GM21515 (cell line): Measurements from ENCODE around the gene HOXC12.

ENCODE experiments used
- ATAC-seq: cut with Tn5 transposase; IDR thresholded peaks from one replicate; pipeline ENCODE4 v1.9.1; 2021; ENCODE audit not compliant: unreplicated experiment

Gene HOXC12

DNA sequence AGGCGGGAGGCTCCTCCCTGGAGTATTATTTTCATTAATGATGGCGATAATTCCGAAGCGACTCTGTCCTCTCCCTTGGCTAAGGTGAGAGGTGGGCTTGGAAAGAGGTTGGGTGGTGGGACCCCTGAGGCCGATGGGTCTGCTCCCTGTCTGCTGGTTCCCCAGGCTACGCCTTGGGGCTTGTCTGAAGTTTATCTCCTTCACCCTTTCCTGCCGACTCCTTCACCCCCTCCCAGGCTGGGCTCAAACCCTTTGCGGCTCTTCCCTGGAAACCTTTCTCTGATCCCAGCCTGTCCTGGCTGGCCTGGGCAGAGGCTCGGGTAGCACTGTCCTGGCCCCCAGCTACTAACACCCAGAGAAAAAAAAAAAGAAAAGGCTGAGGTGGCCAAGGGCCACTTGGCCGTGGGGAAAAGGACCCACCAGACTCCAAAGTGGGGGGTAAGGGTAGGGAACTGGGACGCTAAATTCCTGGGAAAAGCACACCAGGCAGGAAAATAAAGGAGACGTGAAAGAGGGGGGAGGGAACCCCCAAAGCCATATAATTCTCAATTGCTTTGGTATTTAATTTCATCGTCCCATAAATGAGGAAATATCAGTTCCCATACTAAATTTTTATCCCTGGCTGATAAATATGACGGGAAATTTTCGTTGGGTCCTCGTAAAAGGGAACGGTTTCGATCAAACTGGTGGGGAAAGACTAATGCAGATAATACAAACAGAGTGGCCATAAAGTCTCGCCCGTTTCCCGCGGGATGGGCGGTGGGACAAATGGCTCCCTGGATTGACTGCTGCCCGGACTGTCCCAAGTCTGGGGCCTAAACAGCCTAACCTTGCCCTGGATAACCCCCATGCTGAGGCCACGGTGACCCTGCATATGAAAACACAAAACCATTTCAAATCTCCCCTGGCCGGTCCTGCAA, 28.2 kb downstream of the HOXC12 start:
- no peak for ATAC-seq

DNA sequence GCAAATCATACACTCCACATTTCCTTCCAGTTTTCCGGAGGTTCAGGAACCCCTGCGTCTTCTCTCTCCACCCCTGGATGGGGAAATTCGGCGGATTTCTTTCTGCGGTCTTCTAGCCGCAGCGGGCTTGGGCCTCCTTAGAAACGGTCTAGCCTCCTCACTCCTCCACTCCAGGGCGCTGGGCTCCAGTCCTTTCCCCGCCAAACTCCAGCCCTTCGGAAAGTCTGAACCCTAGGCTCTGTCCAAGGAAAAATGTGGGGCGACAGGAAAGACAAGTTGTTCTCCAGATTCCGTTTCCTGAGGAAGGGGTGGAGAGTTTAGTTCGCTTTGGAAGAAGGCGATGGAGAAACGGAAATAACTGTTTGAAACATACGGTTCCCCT, 28.9 kb downstream of the HOXC12 start:
- no peak for ATAC-seq

DNA sequence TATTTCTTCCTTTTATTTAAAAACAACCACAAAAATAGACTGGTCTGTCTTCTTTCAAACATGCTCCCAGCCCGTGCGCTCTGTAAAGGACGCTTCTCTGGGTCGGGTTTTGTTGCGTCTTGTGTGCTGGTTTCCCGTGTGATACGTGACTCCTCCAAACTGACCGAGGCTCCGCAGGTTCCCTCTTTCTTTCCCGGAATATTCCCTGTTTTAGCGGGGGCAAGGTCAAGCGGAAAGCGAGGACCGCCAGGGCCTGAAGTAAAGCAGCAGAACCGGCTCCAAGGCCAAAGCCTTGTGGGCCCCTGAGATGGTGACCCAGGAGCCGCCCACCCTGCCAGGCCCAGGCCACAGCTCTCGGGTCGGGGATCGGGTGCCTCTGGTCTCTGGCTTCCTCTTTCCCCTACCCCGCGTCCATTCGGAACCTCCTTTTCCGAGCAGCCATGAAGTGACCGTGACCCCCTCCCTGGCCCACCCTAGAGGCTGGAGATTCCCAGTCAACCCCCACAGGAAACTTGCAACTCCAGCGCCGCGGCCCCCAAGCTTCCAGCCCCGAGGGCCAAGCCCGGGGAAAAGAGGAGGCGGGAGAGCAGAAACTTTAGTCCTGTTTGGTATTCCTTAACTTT, 29.4 kb downstream of the HOXC12 start:
- ATAC-seq: no peak

- no peak for ATAC-seq
These were observed 30.4 kb downstream of the HOXC12 start, which contains the start of gene HOXC10 for GRCh38 chr12:53984901-53985691. TSS of gene HOXC10 (plus strand) at chr12:53985146. CDS start at chr12:53985260, 114 bp downstream.

DNA sequence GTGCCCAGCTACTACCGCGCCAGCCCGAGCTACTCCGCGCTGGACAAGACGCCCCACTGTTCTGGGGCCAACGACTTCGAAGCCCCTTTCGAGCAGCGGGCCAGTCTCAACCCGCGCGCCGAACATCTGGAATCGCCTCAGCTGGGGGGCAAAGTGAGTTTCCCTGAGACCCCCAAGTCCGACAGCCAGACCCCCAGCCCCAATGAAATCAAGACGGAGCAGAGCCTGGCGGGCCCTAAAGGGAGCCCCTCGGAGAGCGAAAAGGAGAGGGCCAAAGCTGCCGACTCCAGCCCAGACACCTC, 30.9 kb downstream of the HOXC12 start:
- ATAC-seq: no peak

DNA sequence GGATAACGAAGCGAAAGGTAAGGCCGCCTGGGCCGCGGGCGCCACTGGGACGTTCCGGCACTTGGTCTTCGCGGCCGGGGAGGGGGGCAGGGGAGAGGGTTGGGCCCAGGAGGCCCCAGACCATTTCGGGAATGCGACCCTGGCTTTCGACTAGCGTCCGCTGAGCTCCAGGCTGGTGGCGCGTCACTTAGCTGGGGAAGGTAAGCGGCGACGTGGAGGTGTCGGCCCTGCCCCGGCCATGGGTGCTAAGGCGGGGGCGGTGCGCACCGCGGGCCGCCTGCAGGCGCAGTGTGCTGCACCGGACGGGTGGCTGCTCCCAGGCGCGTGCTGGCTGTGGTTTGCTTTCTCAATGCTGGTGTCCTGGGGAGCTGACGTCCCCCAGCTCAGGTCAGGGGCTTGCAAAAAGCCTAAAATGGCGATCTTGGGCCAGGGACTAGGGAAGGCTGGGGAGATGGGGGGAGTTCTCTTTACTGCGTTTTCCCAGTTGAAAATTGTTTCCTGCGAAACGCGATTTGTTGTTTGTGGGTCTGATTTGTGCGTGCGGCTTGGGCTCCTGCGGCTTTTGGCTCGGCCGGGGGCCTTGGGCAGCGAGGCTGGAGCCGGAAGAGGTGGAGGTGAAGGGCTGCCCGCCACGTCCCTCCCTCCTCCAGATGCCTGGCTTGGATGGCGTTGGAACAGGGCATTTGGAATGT, 31.4 kb downstream of the HOXC12 start:
- ATAC-seq: no peak

GRCh38 chr12:53986686-53987483, 32.2 kb downstream of the HOXC12 start:
- no peak for ATAC-seq

DNA sequence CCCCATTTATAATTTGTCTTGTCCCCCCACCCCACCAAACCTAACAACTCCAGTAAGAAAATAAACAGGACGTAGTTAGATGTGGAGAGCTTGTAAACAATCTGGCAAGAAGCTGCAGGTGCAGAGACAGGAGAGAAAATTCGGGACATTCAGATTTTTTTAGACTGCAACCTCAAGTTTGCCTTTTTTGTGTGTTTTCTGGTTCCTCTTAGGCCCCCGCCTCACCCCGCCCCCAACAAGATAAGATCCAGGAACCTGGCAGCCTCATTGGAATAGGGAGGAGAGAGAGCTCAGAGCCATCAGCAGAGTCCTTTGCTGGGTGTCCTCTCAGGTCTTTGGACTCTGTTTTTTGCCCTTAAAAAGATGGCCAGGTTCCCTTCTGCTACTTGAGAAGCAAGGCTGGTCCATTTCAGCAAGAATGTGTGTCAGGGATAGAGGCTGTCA, 33.1 kb downstream of the HOXC12 start:
- ATAC-seq: no peak

DNA sequence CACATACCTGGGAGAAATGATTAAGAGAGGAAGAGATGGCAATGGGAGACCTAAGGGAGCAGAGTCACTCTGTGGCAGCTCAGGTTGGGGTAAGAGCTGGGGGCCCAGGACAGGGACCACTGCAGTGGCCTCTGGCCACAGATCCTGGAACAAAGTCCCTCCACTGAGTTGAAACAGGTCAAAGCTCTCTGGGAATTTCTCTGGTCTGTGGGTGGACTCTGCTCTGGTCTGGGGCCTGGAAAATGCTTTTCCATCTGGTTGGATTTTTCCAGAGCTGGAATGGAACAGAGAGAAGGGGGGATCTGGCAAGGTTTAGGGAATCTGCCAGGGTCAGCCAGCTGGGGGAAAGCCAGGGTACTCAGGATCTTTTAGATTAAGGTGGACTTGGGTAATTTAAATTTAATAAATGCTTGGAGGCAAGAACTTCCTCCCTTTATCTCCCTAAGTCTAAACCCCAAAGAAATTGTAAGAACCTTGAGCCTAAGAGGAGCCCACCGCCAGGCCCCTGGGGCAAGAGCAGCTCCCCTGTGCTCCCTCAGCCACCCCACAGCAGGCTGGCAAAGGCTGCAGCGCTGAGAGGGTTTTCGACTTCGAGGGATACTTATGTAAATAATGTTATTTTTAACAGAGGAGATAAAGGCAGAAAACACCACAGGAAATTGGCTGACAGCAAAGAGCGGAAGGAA, 34.0 kb downstream of the HOXC12 start:
- ATAC-seq: no peak

DNA sequence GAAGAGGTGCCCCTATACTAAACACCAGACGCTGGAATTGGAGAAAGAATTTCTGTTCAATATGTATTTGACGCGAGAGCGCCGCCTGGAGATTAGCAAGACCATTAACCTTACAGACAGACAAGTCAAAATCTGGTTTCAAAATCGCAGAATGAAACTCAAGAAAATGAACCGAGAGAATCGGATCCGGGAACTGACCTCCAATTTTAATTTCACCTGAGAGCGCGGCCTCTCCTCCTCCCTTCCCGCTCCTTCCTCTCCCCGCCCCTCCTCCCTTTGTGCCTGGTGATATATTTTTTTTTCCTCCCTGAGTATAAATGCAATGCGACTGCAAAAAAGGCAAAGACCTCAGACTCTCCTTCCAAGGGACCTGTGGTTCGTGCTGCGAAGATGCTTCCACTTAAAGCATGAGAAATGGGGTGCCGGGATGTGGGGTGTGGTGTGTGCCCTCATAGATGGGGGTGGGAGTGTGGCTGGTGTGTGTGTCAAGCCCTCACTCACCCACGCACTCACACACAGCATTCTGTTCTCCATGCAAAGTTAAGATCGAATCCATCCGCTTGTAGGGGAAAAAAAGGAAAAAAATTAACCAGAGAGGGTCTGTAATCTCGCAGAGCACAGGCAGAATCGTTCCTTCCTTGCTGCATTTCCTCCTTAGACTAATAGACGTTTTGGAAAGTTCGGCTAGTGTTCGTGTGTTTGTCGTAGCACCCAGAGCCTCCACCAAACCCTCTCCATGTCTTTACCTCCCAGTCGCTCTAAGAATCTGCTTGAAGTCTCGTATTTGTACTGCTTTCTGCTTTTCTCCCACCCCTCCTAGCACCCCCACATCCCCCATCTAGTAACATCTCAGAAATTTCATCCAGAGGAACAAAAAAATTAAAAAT, 34.8 kb downstream of the HOXC12 start:
- ATAC-seq: no peak

DNA sequence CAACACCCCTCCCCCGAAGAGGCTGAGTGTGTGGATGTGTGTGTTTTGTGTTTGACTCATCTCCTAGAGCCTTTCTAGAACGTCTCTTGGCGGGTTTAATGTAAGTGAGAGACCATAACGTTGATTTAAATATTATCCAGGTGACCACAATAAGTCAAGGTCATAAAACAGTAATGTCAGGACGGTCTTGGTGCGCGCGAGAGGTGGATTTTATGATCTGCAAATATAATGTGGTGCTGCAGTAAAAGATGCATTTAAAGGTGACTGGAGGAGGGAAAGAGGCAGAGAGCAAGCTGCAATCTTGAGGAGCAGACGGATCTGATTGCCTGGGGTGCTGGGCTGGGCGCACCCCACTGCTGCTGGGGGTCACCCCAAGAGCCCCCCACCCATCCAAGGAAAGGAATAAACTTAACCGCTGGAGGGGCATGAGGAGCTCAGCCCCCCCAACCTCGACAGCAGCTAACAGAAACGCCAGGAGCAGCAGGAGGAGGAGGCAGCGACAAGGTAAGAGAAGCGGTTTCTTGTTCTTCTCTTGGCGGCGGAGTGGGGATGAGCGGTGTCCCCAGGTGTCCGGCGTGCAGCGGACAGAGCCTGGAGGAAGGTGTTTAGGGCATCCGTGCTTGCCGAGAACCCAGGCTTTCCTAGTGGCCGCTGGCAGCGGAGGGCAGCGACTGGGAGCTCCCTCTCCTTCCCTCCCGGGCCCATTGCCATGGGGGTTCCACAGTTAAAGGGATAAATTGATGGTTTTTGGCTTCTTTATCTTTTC, 35.8 kb downstream of the HOXC12 start:
- no peak for ATAC-seq

DNA sequence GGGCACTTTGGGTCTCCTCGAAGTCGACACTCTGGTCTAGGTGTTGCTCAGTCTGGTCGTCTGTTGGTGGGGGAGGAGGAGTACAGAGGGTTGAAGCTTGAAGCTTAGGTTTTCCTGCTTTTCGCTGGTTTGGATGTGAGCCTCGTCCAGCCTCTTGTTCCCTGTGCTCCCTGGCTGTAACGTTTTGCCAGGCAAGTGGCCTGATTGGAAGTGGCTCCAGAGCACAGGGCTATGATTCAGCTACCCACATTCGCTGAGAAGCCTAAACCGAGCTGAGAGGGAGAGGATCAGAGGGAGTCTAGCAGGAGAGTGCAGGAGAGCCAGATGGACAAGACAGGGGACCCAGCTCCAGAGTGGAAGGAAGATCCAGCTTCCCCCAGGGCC, 36.4 kb downstream of the HOXC12 start:
- no peak for ATAC-seq

- ATAC-seq: no peak
These were observed 37.7 kb downstream of the HOXC12 start for GRCh38 chr12:53992377-53992889.

- no peak for ATAC-seq
These were observed 38.7 kb downstream of the HOXC12 start for GRCh38 chr12:53993162-53994008.

DNA sequence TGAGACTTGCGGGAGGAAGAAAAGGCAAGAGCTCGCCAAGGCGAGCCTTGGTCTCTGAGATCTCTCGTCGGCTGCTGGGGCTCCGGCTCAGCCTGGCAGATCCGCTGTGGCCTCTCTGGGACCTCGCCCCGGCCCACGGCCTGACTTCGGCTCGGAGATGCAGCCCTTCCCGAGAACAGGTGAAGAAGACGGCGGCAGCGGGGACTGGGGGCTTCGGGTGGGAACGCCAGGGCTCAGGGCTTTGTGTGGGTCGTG, 39.2 kb downstream of the HOXC12 start:
- no peak for ATAC-seq

GRCh38 chr12:53994264-53995001, 39.7 kb downstream of the HOXC12 start:
- no peak for ATAC-seq

DNA sequence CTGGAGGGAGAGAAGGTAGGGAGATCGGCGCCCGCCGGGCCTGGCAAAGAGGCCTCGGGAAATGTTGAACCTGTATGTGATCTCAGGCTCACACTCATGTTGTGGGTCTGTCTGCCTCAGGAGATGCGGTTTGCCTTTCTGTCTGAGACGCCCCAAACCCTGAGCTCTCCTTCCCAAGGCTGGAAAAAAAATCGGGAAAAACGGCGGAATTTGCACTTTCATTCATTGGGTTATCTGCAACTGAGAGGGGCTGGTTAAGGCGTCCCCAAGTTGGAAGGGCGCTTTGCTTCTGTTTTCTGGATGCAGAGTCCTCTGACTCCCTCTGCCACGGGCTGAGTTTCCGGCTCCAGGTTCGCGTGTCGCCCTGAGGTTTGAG, 40.3 kb downstream of the HOXC12 start:
- ATAC-seq: no peak
